HG03097 (cell line): Measurements from ENCODE around the gene CDHR2.

Source experiments
- ATAC-seq: cut with Tn5 transposase; IDR thresholded peaks from one replicate; pipeline ENCODE4 v1.9.1; 2021; ENCODE audit not compliant: unreplicated experiment, low FRiP score

The CDHR2 gene

DNA sequence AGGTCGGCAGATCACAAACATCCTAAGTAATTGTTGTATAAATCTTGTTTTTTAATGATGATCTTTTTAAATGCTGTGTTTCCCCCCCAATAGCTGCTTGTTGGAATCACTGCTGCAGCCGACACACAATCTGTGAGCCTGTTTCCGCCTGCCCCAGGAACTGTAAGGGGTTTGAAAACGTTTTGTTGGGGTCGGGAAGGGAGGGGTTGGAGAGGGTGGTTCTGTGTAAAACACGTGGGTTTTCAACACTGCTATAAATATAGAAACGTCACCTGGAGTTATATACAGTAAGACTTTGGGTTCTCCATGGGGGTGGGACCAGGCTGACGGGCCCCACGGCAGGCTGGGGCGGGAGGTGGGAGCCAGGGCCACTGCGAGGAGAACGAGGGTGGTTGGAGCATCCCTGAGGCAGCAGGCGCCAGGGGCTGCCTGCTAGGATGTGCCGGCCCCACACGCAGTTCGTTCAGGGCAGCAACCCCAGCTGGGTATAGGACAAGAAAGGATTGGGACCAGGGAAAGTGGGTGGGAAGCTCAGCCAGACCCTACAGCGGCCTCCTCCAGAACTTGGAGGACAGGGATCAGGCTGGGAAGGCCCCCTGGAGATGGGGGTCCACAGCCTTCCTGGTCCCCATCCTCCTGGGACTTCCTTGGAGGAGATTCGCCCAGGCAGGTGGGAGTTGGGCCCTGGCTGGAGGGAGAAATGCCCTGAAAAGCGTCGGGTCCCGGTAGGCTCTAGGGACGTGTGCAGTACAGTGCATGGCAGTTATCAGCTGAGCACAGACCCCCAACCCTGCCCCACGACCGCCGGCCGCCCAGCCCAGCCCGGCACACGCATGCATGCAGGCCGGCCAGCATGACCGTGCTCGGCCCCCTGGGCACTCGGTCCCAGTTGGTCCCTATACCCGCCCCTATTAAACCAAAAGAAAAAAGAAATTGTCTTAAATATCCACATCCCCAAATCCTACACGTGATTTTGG is 21.6 kb upstream of the CDHR2 start:
- no peak for ATAC-seq

DNA sequence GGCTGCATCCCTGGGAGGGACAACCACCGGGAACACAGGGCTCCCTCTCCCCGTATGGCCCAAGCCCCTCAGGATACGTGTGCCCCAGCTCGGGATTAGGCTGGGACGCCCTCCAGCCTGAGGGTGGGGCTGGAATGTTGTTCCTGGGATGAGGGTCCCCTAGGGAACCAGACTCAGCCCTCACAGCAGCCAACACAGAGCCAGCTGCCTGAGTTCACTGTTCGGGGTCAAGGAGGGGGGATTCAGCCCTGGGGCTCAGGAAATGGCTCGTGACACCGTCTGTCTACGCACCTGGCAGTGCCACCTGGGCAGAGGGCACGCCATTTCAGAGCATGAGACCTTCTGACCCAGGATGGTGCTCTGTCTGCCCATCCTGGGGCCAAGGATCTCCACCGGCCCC is 20.8 kb upstream of the CDHR2 start:
- no peak for ATAC-seq

DNA sequence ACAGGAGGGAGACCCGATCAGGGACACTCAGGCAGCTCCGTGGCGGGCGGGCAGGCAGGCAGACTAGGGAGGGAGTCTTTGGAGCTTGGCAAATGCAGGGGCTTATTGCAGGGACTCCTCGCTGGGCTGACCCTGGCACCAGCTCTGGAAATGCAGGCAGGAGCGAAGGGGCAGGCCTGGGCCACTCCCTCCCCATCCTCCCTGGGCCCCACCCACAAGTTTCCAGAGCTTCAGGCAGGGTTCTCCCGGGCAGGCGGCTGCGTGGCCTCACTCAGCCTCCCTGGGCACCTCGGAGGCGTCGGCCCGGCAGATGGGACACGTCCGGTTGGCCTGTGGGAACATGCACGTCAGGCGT is 20.4 kb upstream of the CDHR2 start:
- no peak for ATAC-seq

GRCh38 chr5:176529116-176529740 is 19.9 kb upstream of the CDHR2 start:
- ATAC-seq: no peak

- ATAC-seq: no peak
Measured at GRCh38 chr5:176529741-176530141, 19.4 kb upstream of the CDHR2 start.

- ATAC-seq: no peak
Measured at GRCh38 chr5:176530393-176530982, 18.7 kb upstream of the CDHR2 start.

DNA sequence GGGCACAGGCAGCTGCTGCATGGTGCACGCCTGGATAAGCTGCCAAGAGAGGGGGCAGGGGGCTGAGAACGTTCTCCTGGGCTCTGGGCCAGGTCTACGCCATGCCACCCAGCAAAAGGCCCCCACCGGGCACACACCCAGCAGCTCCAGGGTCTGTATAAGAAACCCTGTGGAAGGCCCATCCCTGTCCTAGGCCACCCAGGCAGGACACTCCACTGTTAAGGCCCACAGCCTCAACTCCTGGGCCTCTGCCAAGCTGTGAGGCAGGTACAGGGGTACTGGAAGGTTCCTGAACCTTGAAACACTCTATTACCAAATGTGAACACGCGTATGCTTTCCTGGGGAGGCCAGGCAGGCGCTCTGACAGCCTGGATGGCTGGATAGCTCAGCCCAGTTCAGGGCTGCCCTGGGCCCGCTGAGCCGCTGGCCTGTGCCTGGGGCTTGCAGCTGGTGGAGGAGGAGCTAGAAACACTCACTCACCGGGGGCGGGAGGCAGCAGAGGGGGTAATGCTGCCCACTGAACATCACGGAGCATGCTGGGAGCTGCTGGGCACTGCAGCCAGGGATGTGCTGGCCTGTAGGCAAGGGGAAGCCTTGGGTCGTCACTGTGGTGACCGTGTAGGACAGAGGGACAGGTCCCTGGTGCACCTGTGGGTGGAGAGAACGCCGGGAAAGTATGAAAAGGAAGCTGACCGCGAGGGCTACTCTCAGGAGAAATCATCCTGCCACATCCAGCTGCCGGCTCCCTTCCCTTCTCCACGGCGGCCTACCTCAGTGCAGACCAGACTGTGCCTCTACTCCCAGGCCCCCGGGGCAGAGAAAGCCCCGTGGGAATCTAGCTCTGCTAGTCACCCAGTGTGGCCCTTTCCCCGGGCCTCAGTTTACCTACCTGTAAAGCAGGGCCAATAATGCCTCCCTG is 17.9 kb upstream of the CDHR2 start:
- no peak for ATAC-seq

DNA sequence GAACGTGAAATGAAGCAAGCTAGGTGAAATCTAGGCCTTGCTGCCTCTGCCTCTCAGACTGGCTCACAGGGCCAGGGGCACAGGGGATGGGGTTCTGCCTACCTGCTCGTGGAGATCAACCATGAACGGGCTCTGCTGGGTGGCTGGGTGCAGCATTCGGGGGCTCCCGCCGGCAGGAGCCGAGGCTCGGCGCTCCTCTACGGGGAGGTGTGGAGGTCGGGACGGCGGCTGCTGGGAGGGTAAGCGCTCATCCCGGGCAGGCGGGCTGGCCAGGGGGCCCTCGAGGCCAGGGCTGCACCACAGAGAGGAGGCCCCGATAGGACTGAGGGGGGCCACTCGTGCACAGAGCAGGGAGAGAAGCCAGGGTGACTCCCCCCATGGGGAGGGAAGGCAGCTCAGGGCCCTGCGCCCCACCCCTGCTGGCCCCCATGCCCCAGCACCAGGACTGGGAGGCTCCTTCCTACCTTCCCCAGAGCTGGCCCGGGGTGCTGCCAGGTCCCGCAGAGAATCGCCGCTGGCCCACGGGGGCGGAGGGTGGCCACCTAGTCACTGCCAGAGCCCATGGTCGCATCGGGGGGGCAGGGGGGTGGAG is 17.1 kb upstream of the CDHR2 start:
- ATAC-seq: no peak

- ATAC-seq: no peak
Measured at GRCh38 chr5:176532795-176533194, 16.3 kb upstream of the CDHR2 start.

- no peak for ATAC-seq
Measured at GRCh38 chr5:176533390-176533789, 15.8 kb upstream of the CDHR2 start.

DNA sequence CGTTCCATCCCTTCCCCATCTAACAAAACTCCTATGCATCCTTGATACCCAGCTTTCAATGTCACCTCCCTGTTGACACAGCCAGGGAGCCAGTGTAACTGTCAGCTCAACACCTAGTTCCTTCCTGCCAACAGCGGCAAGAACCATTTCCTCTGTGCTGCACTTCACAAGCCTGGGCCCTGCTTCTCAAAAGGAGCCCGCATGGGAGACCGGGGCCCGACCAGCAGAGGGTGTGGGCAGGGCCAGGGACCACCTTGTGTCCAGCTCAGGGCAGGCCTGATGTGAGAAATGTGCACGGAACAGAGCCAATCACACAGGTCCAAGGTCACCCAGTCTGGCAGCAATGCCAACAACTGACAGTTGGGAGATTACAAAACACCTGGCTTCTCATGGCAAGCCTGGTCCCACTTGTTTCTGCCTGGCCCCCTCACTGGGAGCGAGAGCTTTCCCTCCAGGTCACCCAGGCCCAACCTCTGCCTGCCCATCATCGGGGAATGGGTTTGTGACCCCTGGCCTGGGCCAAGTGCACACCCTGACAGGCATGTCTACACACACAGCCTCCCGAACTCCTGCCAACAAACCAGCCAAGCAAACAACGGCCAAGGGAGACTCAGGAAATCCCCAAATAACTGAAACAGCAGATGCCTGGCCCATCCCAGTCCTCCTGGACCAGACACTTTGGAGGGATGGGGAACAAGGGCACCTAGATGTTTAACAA is 15.1 kb upstream of the CDHR2 start:
- ATAC-seq: no peak

DNA sequence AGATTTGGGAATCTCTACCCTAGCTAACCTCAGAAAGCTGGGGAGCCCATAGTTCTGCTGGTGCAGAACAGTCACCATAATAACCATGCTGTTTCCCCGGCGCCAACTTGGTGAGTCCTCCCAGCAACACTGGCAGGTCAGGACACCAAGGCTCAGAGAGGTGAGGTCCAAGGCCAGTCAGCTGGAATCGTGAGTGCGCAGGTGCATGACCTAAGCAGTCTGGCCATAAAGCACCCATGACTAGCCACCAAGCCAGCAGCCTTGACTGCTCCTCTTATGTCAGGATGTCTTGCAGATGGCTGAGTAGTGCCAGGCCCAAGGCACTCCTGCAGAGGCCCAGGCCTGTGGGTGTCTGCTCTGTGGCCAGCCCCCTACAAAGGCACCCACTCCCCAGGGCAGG is 14.5 kb upstream of the CDHR2 start:
- no peak for ATAC-seq

DNA sequence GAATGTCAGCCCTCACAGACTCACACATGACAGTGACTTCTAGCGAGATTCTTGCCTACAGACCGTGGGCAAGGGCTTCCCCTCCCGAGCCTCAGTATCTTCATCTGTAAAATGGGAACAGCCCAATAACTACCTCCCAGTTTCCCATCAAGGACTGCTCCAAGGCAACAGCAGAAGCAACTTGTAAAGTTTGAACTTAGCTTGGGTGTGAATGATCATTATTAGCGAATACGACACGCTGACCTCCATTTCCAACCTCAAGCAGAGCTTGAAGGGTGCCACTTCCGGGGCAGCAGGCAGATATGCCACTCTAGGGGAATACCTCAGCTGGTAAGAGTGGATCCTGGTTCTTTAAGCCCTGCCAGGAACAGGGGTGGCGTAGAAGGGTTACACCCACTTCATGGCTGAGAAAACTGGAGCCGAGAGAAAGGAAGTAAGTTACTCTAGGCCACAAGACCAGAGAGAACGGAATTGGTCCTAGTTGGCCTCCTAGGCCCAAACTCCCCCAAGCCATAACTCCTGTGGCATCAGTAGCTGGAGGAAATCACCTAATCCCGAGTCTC is 14.0 kb upstream of the CDHR2 start:
- no peak for ATAC-seq

DNA sequence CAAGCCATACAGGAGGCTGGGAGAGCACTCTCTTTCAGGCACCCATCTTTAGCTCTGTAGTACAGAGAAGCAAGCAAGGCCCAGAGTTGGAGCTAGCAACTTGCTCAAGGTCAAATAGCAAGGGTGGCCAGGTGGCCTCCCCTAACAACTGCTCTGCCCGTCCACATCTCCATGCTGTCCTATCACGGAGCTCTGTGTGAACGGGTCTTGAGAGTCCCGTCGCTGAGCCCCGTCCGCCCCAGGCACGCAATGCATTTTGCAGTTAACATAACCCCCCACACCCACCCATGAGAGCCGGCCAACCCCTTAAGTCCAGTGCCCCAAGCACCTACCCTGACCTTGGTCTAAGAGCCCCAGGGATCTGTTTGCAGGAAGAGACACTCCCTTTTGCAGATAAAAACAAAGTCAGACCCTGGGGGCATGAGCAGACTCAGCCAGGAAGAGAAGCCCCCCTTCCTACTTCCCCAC is 13.4 kb upstream of the CDHR2 start:
- no peak for ATAC-seq

DNA sequence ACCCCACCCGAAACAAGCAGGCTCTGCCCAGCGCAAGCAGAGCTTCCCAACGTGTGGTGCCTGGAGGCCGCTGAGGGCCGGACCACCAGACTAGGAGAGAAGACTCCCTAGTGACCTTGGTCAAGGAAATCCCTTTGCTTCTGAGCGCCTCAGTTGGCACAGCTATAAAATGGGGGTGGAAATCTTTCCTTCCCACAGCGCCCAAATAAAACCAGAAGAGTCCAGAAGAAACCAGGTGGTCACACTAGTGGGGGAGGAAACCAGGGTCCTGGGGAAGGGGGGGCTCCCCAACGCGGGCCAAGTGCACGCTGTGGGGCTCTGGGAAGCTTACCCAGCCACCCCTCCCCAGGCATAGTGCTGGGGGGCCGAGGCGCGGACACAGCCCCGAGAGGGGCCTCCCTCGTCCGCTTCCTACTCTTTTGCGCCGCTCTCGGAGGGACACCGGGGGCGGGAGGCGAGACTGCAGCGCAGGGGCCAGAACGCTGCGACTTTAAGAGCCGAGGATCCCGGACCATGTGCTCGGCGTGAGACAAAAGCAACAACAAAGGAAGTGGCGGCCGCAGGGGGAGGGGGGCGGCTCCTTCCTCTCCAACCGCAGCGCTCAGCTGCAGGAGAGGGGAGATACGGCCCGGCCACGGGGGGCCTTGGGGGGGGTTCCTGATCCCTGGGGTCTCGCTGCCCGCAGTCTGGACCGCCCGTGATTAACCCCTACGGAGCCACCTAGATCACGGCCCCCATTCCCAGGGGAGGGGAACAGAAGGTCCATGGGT is 12.8 kb upstream of the CDHR2 start:
- ATAC-seq: no peak

DNA sequence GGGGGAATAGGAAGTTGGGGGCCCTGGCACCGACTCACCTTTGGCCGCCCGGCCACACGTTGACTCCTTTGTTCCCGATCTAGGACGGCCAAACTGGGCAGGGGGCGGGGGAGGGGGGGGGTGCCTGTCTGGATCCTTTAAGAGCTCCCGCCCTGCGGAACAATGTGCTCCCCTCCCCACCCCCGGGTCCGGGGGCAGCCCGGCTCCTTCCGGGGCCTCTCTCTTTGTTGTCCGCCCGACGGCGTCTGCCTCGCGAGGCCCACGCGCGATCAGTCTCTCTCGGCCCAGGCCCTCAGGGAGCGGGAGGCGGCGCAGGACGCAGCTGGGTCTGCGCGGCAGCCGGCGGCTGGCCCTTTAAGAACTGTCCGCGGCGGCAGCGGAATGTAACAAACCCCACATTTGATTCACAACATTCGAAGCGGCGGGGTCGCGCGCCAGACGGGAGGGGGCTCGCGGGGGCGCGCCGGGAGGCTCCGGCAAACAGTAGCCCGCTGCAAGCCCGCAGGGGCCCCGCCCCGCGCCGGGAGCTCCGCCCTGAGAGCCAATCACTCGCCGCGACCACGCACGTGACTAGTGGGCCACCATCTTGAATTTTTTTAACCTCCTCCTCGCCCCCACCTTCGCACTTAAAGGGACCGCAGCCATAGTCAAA is 12.1 kb upstream of the CDHR2 start, which contains the start of gene RNF44:
Gene RNF44, minus strand, starts transcription at position 501 of the 652 bp plus-strand sequence. CDS start 4,930 bp downstream, outside the sequence.
- peak; percentile 47 for ATAC-seq

DNA sequence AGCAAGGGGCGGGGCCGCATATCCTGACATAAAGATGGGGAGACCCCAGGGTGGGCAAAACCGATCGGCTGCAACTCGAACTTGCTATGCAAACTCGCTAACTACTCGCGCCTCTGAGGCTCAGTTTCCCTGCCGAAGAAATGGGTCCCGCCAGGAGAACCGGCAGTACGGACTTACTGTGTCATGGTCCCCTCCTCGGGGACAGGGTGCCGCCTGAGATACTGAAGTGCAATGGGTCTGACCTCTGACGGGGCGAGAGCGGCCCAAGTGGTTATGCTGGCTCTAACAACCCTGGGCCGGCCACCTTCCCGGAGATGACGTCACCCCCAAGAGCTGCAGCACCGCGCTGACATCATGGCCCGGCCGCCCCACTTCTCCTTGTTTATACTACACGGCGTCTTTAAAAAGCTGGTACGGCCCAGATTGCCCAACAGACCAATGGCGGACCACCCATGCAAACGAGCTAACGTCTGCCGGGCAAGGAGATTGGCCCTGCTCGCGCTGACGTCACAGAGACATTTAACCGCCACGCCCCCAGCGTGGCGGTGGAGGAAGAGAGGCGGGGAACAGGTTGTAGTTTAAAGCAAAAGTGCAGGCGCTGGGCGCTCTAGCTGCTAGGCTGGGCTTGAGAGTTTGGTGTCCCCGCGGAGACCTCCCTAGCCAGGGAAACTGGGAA is 11.4 kb upstream of the CDHR2 start:
- peak; percentile 52 for ATAC-seq
